HEK293T (cell line): Measurements from ENCODE around the gene AEBP2.

ENCODE experiments used
- ARNT ChIP-seq: fragments of 450-650 bp; IDR thresholded peaks from 2 replicates; pipeline ENCODE4 v1.6.1; 2017; ENCODE audit warnings: mild to moderate bottlenecking
- BHLHE40 ChIP-seq: fragments of 450-650 bp; IDR thresholded peaks from 2 replicates; pipeline ENCODE4 v1.6.1; 2016; ENCODE audit warnings: mild to moderate bottlenecking, moderate library complexity, borderline replicate concordance
- CTBP1 ChIP-seq: fragments of 450-650 bp; IDR thresholded peaks from 2 replicates; pipeline ENCODE4 v1.6.1; 2016; ENCODE audit warnings: borderline replicate concordance
- ELF4 ChIP-seq: fragments of 450-650 bp; IDR thresholded peaks from 2 replicates; pipeline ENCODE4 v1.6.1; 2017; ENCODE audit warnings: antibody characterized with exemption
- FOXA1 ChIP-seq: fragments of 450-650 bp; IDR thresholded peaks from 2 replicates; pipeline ENCODE4 v1.6.1; 2016; ENCODE audit warnings: mild to moderate bottlenecking
- FOXK2 ChIP-seq: fragments of 450-650 bp; IDR thresholded peaks from 2 replicates; pipeline ENCODE4 v1.6.1; 2016; ENCODE audit warnings: mild to moderate bottlenecking
- FOXM1 ChIP-seq: fragments of 450-650 bp; IDR thresholded peaks from 2 replicates; pipeline ENCODE4 v1.6.1; 2017; ENCODE audit warnings: mild to moderate bottlenecking, borderline replicate concordance
- HDGF ChIP-seq: fragments of 450-650 bp; IDR thresholded peaks from 2 replicates; pipeline ENCODE4 v1.6.1; 2017; ENCODE audit warnings: antibody characterized with exemption, borderline replicate concordance
- NFRKB ChIP-seq: fragments of 450-650 bp; IDR thresholded peaks from 2 replicates; pipeline ENCODE4 v1.6.1; 2016; ENCODE audit warnings: mild to moderate bottlenecking, moderate library complexity
- SP1 ChIP-seq: fragments of 450-650 bp; IDR thresholded peaks from 2 replicates; pipeline ENCODE4 v1.6.1; 2017
- TARDBP ChIP-seq: fragments of 450-650 bp; IDR thresholded peaks from 2 replicates; pipeline ENCODE4 v1.6.1; 2016
- TF ChIP-seq, protein P1 (sequence below): fragments of 450-650 bp; IDR thresholded peaks from 2 replicates; pipeline ENCODE4 v1.6.1; 2016

DNA sequence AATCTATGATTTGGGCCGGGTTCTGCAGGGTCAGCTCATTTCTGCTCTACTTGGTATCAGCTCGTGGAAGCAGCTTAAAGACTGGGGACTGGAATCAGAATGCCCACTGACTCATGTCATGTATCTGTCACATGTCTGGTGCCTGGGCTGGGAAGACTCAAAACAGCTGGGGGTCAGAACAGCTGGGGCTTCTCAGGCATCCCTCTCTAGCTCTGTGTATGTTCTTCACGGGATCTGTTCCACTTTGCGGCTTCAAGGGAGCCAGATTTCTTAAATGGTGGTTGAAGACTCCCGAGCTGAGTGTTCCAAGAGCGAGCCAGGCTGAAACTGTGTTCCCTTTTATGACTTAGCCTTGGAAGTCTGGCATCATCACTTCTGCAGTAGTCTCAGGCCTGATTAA lies 11.9 kb downstream of the AEBP2 start:
- no peak for TF ChIP-seq ELF4
- no peak for TF ChIP-seq ARNT
- TF ChIP-seq BHLHE40: no peak
- no peak for TF ChIP-seq SP1
- no peak for TF ChIP-seq HDGF
- TF ChIP-seq, protein P1, sequence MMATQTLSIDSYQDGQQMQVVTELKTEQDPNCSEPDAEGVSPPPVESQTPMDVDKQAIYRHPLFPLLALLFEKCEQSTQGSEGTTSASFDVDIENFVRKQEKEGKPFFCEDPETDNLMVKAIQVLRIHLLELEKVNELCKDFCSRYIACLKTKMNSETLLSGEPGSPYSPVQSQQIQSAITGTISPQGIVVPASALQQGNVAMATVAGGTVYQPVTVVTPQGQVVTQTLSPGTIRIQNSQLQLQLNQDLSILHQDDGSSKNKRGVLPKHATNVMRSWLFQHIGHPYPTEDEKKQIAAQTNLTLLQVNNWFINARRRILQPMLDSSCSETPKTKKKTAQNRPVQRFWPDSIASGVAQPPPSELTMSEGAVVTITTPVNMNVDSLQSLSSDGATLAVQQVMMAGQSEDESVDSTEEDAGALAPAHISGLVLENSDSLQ: no peak
- TF ChIP-seq TARDBP: no peak
- TF ChIP-seq FOXM1: no peak
- TF ChIP-seq NFRKB: no peak
- no peak for TF ChIP-seq FOXA1
- no peak for TF ChIP-seq CTBP1
- no peak for TF ChIP-seq FOXK2
